HG02623 (cell line): ENCODE data around the gene CHI3L1.

Experiments
- ATAC-seq: cut with Tn5 transposase; IDR thresholded peaks from one replicate; pipeline ENCODE4 v1.9.1; 2021; ENCODE audit warnings: moderate library complexity; ENCODE audit not compliant: unreplicated experiment

Gene CHI3L1

DNA sequence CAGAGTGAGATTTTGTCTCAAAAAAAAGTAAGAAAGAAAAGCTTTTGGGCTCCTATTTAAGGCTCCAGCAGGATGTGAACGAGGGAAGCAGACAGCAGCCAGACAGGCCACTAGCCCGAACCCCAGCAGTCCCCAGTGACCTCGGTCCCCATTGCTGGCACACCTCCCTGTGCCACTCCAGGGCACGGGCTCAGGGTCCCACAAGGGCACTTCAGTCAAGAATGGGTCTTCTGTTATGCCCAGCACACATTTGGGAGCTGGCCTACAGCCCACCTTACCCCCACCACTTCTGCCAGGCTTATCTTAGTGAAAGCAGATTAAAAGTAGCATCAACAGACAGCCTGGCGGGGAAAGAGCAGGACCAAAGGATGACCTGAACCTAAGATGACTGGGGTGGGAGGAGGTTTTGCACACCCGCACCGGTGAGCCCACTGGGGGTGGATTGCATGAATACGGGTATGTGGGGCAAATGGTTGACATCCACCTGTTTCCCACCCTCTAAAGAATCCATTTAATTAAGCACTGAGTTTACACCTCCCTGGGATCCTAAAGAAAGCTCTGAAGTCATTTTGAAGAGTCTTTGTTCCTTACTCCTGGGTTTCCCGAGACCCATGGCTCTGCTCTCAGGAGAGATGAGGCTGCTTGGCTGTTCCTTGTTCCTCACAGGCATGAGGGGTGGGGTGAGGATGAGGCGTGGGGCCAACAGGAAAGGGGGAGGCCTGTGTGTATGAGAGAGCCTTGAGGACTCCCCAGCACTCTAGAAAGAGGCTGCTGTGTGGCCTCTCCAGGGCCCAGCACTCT is 4.7 kb downstream of the CHI3L1 start:
- ATAC-seq, result no peak

DNA sequence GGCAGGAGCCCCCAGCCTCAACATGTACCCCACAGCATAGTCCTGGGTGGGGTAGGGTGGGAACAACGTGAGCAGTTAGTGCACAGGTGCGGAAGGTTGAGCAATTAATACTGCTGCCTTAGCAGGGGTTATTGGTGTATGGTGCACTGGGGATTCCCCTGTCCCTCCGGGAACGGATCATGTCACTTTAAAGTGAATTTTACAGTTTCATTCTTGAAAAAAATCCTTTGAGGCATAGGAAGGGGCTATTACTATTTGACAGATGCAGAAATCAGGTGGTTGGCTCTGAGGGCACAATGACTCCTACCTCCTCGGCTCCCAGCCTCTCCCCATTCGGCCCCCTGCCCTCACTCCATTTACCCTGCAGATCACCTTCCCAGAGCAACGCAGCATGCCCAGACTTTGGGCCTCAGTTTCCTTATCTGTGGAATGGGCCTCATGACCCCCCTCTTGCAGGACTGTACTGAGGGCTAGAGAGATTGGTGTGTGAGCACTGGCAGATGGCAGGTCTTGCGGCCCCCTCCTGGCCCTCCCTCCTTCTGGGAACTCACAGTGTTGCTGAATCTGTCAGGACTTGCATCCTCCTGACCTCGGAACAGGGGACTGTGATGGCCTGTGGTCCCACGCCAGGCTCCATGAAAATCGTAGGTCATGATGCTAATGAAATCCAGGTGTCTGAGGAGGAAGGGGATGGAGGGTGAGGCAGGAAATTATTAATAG is 5.7 kb downstream of the CHI3L1 start:
- no peak for ATAC-seq

DNA sequence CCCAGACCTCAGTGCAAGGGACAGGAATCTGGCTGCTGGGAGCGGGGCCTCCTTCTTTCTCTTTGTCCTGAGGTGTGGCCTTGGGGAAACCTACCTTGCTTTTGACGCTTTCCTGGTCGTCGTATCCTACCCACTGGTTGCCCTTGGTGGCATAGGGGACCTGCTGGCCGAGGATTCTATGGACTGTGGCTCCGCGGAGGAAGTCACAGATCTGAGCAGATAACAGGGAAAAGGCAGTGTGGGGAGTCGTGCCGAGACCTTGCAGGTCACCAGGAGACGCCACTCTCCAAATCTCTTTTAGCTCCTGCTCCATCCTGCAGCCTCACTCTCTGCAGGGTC is 6.9 kb downstream of the CHI3L1 start:
- no peak for ATAC-seq

DNA sequence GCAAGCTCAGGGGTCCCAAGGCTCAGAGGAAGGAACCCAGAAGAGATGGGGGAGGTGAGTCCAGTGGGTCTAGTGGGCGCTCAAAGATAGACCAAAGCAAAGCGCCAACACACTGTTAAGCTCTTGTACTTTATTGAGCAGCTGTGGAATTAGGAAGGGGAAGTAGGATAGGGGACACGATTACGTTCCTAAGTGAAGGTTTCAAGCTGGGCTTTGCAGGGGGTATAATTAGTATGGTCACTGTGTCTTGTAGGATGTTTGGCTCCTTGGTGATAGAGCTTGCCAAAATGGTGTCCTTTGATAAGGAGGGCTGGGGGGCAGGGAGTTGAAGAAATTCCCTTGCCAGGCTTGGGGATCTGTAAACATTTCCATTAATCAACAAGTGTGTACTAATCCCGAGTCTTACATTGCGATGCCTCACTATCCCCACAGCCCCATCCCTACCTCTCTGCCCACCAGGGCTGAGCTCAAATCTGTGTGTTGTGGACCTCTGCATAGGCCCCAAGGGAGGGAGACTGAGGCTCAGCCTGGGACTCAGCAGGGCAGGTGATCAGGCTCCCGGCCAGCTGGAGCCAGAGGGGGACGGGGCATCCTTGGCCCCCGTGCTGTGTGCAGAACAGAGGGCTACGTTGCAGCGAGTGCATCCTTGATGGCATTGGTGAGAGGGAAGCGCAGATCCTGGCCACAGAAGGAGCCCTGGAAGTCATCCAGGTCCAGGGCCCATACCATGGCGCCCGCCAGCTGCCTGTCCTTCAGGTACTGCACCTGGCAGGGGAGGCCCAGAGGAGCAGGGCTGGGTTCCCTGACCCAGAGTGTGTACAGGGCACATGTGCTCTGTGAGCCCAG is 7.5 kb downstream of the CHI3L1 start:
- no peak for ATAC-seq

DNA sequence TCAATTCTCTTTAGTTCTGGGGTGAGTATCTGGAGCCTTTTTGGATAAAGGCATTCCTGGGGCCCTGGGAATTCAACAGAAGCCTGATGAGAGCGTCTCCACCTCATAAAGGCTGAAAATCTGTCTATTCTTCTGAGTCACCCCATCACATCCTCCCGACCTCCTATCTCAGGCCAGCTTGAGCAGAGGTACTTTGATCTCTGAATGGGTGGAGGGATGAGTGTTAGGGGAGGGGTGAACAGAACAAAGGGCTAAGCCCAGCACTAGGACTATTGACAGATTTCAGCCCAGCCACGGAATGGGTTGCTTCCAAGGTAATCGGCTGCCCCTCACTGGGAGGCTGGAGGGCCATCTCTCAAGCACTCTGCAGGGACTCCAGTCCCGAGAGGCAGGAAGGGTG is 8.4 kb downstream of the CHI3L1 start:
- ATAC-seq, result no peak

DNA sequence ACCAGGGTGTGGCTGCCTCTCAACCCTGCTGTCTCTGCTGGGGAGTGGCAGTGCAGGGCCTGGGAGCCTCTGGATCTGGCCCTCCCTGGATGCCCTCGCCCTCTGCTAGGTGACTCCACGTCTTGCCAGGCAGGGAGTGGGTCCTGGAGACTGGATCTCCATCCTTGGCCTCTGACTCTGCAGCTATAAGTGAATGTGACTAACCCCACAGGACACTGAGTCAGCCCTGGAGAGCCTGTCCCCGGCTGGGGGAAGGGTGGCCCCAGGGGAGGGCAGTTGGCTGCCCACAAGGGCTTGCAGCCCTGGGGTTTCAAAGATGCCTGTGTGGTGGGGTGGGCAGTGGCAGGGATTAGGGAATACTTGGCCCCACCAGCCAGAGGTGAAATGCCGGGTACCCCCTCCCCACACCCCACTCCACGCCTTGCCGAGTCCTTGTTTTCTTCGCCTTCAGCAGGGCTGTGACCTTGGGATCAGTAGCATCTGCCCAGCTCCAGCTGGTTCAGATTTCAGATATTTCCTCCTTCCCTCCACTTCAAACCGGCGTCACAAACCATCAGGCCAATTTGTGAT is 8.9 kb downstream of the CHI3L1 start:
- ATAC-seq, result no peak

DNA sequence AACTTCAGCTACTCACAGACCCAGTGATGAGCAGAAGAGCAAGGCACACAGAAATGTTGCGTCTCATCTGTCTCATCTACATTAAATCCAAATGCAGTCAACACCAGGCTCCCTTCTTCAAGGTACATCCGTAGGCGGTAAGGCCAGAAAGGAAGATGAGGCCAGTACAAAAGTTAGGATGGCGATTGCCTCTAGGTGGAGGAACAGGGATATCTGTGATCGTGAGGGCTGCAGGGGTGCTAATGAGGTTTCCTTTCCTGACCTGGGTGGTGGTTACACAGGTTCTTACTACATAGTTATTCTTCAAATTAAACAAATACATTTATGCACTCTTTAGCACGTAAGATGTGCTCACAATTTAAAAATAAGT is 9.5 kb downstream of the CHI3L1 start:
- ATAC-seq, result no peak

DNA sequence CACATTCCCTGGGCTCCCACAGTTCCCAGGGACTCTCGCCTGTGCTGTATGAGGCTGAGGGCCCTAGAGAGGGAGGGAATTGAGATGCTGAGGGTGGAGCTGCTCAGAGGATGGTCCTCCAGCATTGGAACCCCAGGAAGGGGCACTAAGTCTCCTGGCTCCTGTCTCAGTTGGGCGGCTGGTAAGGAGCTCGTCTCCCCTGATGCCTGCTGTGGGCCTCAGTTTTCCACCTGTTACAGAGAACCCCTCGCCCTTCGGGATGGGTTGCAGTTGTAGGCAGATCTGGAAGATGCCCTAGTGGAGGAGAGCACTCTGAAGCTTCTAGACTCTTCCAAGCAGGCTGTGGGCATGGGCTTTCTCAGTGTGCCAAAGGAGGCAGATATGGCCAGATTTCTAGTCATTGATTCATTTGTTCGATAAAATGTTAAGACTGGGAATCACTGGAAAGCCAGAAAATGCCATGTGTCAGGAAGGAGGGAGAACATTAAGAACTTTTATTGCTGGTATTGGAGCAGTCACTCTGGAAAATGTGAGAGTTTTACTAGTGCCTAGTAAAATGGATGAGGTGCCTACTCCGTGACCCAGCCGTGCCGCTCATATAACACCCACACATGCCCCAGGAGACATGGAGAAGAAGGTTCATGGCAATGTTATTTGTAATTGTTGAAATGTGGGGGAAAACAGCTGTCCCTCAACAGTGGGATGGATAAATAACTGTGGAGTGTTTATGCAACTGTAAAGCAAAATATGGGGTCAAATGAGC is 10.1 kb downstream of the CHI3L1 start:
- no peak for ATAC-seq

DNA sequence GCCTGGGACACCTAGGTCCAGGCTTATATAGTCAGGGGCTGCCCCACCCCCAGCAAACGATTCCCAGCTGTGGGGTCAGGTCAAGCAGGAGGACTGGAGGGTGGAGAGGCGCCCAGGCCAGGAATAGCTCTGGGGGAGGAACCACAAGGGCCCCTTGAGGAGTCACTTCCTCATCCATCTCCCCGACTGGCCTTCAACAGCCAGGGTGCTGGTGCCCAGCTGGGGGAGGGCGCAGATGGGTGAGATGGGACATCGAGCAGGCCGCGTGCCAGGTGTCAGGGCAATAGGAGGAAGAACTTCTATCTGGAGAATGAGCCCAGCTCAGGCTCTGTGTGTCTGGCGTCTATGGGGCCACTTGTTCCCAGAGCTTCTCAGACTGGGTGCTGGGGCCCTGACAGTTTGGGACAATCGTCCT is 10.7 kb downstream of the CHI3L1 start:
- ATAC-seq, result no peak

DNA sequence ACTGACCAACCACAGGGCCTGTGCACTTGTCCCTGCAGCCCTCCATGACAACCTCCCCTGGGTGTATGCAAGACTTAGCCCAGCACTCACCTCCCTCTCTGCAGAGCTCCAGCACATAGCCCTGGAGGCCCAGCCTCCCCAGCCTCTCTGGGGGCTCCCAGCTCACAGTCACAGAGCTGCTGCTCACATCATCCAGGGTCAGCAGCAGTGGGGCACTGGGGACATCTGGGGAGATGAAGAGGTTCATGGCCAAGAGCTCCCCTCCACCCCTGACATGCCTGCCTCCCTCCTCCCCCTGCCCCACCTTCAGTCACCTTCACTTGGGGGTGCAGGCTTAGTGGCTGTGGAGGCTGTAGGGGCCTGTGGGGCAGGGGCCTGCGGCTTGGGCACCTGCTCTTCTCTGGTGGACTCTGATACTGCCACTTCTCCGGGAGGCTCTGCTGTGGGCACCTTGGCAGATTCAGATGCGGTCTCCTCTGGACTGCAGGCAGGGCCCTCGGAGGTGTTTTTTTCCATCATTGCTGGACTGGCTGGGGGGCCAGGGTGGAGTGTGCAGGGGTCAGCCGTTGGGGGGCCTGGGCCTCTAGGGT is 11.2 kb downstream of the CHI3L1 start, which contains the start of gene MYBPH:
MYBPH (minus strand) TSS at position 590 of the 590 bp plus-strand sequence; CDS start at position 519, 71 bp downstream.
- no peak for ATAC-seq

DNA sequence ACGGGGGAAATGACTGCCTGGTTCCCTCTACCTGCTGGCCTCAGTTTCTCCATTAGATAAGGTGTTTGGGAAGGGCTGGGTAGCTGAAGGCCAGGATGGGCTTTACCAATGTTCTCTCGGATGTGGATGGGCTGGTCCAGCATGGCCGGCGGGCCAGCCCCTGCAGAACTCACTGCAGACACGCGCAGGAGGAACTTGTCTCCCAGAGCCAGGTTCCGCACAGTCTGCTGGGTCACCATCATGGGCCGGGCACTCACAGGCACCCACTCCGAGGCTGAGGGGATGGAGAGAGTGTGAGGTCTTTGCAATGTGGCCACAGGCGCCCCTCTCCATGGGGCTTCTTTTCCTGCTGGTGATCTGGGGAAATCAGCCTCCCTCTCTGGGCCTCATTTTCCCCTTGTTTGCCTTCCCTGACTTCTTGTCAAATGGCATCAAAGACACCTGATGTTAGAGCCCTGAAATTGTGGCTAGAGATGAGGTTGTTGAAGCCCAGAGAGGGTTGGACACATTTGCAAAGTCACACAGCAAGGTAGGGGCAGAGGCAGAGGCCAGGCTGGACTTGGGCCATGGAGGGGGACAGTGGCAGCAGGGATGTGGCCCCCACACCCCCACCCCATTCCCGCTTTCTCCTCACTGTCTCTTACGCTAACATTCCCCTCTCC is 12.0 kb downstream of the CHI3L1 start:
- no peak for ATAC-seq

DNA sequence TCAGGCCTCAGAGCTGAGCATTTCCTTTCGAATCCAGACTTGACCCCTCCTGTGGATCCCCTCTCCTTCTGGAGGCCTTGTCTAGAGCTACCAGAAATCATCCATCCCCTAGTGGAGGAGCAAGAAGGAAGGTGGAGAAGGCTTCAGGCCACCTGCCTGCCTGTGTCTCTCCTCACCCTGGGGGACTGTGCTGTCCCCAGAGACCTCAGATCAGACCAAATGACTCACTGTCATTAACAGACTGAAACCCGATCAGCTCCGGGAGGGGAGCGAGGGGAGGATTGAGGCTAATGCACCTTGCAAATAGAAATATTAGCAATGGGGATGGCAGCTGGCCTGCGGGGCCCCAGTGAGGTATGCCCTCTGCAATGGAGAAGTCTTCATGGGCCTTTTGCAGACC is 12.9 kb downstream of the CHI3L1 start:
- ATAC-seq, result no peak

DNA sequence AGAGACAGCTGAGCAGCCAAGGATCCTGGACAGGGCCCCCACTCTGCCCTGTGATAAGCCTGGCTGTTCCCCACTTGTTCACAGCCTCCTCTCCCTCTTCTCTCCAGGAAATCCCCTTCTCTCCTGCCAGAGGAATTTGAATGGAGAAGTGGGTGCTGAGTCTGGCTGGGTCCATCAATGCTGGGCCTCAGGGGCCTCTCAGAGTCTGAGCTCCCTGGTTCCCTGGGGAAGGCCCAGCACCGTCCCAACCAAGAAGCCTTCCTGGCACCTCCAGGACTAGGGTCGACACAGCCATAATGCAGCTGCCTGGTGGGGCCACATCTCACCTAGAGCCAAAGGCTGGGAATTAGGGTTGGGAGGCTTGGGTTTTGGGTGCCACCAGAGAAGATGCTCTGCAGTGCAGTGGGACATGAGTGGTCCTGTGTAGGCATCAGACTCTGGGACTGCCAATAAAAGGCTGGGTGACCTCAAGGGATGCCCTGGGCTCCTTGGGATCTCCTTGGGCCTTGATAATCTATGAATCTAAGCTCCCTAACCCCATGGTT is 13.4 kb downstream of the CHI3L1 start:
- no peak for ATAC-seq

DNA sequence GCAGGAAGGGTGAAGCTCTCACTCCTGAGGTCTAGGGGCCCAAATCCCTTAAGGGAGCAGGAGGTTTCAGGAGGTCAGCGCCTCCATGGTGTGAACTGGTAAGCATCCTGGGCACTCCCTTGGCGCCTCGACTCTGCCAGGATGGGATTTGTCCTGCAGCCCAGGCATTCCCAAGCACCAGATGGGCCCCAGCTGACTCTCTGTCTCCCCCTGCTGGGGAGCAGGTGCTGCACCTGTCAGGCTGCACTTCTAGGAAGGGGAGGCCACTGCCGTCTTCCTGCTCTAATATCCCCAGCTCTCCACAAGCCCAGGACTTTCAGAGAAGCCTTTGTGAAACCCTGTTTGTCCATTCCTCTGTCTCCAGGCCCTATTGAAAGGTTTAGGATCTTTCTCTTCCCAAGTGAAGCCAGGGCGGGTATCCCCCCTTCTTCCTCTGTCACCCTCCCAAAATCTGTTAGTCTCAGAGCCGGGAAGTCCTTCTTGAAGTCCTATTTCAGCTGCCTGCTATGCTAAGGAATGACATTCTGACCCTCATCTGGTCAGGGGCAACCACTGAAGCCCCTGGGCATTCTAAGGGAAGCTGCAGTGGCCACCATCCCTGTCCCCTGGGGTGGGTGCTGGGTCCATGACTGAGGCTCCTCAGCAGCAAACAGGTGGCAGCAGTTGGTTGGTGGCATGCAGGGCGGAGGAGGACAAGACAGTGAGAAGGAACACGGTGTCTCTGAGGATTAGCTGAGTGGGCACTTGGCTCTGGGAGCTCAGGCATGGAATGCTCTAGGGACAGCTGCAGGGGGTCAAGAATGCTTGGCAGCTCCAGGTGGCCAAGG is 14.1 kb downstream of the CHI3L1 start:
- no peak for ATAC-seq

DNA sequence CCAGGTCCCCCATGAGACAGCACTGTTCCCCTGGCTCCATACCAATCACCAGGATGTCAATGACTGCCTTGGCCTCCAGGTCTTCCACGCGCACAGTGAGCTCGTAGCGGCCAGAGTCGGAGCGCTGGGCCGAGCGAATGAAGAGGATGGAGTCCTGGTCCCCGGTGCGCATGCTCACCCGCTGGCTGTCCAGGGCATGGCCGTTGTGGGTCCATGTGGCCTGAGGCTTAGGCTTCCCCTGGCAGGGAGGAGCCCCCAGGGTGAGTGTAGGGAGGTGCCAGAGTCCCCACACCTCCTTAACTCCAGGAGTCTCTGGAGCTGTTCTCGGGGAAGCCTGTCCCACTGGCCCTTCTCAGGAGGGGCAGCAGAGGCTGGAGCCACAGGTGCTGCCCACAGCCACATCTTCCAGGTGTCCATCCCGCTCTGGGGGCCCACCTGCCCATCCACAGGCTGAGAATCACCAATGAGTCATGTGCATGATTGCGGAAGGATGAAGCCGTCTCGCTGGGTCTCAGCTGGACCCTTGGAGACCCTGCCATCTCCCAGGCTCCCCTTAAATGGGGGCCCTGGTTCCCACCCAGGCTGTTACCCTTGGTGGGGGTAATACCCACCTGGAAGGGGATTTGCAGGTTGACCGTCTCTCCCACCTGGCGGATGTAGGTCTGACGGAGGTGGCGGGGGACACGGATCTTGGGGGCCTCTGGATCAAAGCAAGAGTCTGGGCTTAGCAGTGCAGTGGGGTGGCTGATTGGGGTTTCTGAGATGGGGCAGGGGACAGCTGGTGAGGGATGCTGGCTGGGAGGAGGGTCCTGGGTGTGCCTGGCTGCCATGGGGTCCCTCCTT is 14.9 kb downstream of the CHI3L1 start:
- no peak for ATAC-seq

DNA sequence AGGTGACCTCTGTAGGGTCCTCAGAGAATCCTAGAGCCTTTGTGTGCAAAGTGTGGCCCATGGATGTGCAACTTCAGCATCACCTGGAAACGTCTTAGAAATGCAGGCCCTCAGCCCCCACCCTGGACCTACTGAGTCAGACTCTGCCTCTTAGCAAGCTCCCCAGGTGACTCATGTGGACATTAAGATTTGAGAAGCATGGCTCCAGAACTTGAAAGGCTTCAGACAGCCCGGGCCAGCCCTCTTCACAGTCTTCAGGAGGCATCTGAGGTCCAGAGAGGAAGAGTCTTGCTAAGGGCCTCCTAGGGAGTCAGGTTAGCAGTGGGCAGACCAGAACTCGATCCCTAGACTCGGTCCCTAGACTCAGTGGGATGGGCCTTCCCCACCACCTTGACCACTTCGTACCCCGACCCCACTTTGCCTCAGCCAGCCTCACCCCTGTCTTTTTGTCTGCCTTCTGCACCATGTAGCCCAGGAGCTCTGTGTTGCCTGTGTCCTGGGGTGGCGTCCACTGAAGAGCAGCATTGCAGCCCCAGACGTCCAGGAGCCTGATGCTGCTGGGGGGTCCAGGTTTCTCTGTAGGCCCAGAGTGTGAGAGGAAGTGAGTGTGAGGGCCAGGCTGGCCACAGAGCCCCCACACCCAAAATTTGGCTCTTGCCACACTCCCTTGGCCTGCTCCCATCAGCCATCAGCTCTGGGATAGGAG is 15.7 kb downstream of the CHI3L1 start:
- ATAC-seq, result no peak
